Neural progenitor cell (in vitro differentiated cells): Measurements from ENCODE around the gene RCL1. TPM values are rescaled to one million over a fixed set of nuclear protein-coding genes. Genes with fewer than 3 reads are reported as not detected.

Experiments used
- DNase-seq: peaks from one replicate; pipeline ENCODE4 v3.0.0-alpha.2; 2016; ENCODE audit warnings: low spot score
- H2AFZ ChIP-seq: fragments of 200-600 bp; sonication (generic); replicated peaks from 2 replicates; pipeline ENCODE4 v1.6.1; 2016; ENCODE audit warnings: antibody characterized with exemption
- H3F3A ChIP-seq: fragments of 200-600 bp; sonication (generic); 2 replicates; pipeline ENCODE4 v1.6.1; 2016; ENCODE audit warnings: antibody characterized with exemption, low read depth
- H3K27ac ChIP-seq: fragments of 200-600 bp; sonication (generic); 2 replicates; pipeline ENCODE4 v1.5.1; 2016; ENCODE audit warnings: mild to moderate bottlenecking
- H3K27me3 ChIP-seq: fragments of 200-600 bp; sonication (generic); 2 replicates; pipeline ENCODE4 v1.6.1; 2016; ENCODE audit warnings: mild to moderate bottlenecking, moderate library complexity
- H3K36me3 ChIP-seq: fragments of 200-600 bp; sonication (generic); 2 replicates; pipeline ENCODE4 v1.5.1; 2016
- H3K4me1 ChIP-seq: fragments of 200-600 bp; sonication (generic); 2 replicates; pipeline ENCODE4 v1.6.1; 2016; ENCODE audit warnings: mixed run types
- H3K4me2 ChIP-seq: fragments of 200-600 bp; sonication (generic); 2 replicates; pipeline ENCODE4 v1.6.1; 2016
- H3K4me3 ChIP-seq: fragments of 200-600 bp; sonication (generic); 2 replicates; pipeline ENCODE4 v1.5.1; 2016
- H3K79me2 ChIP-seq: fragments of 200-600 bp; sonication (generic); 2 replicates; pipeline ENCODE4 v1.6.1; 2016; ENCODE audit warnings: low read depth
- H3K9ac ChIP-seq: fragments of 200-600 bp; sonication (generic); 2 replicates; pipeline ENCODE4 v1.6.1; 2016
- H3K9me3 ChIP-seq: fragments of 200-600 bp; sonication (generic); 2 replicates; pipeline ENCODE4 v1.5.1; 2016; ENCODE audit warnings: low read depth
- H4K20me1 ChIP-seq: fragments of 200-600 bp; sonication (generic); 2 replicates; pipeline ENCODE4 v1.6.1; 2016; ENCODE audit warnings: low read depth
- H3K27ac Mint-ChIP-seq: 3 replicates; pipeline ENCODE4 v1.8.0; 2021; ENCODE audit warnings: mixed read lengths
- H3K27me3 Mint-ChIP-seq: 2 replicates; pipeline ENCODE4 v1.8.0; 2022; ENCODE audit warnings: low read depth, mild to moderate bottlenecking, inconsistent platforms, moderate library complexity, mixed read lengths; ENCODE audit not compliant: insufficient read depth
- H3K36me3 Mint-ChIP-seq: 3 replicates; pipeline ENCODE4 v1.8.0; 2021; ENCODE audit warnings: mixed read lengths
- H3K4me1 Mint-ChIP-seq: 3 replicates; pipeline ENCODE4 v1.8.0; 2021; ENCODE audit warnings: mixed read lengths
- H3K4me3 Mint-ChIP-seq: 3 replicates; pipeline ENCODE4 v1.8.0; 2021; ENCODE audit warnings: mild to moderate bottlenecking, moderate library complexity, mixed read lengths
- H3K9me3 Mint-ChIP-seq: 3 replicates; pipeline ENCODE4 v1.8.0; 2020; ENCODE audit warnings: mixed read lengths
- EZH2 ChIP-seq: fragments of 200-600 bp; sonication (generic); IDR thresholded peaks from 2 replicates; pipeline ENCODE4 v1.6.1; 2017; ENCODE audit warnings: antibody characterized with exemption, mild to moderate bottlenecking, moderate library complexity
- EZH2phosphoT487 ChIP-seq: fragments of 200-600 bp; sonication (generic); IDR thresholded peaks from 2 replicates; pipeline ENCODE4 v1.6.1; 2017; ENCODE audit warnings: antibody characterized with exemption
- total RNA-seq: library from RNA; depleted of rRNA; stranded (reverse); fragments of >200 nt; gene quantifications from 2 replicates; pipeline ENCODE4 v1.2.3, GENCODE V29; 2015; ENCODE audit warnings: low replicate concordance
- TF ChIP-seq, protein P1 (sequence below): fragments of 200-600 bp; sonication (generic); IDR thresholded peaks from 2 replicates; pipeline ENCODE4 v1.5.1; 2017; ENCODE audit warnings: antibody characterized with exemption, mild to moderate bottlenecking

RCL1 gene
- total RNA-seq, 1 donor from 2014 or later: 17.9 TPM

DNA sequence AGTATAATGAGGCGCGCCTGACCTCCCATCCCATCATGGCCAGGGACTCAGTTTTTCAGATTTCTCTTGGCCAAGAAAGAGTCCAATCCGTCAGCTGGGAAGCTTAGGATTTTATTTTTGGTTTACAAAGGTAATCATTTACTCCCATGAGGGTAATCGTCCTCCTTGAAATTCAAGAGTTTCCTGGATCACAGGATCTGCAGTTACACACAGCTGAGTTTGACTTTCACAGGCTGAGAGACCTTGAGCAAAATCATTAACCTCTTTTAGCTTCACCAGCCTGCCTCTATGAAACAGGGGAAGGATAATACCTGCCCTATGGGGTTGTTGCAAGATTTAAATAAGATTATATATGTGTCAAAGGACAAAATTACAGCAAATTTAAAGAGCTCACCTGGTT lies 36.3 kb upstream of the RCL1 start:
- H3K27ac Mint-ChIP-seq: no peak overlapping the region
- Histone ChIP-seq H3K4me3 (no peak overlapping the region), H3K27me3 (no peaks in the 10 kb centered on the region)

DNA sequence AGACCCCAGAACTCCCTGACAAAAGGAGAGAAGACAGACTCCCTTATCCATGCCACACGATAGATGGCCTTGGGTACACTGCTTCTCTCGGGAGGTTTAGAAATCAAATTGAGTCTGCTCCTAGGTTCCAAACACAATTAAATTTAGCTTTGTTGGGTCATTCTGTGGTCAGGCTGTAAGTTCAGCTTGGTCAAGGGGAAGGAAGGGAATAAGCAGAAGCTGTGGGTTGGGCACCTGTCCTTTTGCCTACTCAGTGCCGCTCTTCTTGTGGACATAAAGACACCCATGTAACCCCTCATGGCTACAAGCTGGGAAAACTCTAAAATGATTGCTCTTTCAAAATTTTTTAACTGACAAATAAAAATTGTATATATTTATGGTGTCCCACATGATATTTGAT lies 32.6 kb upstream of the RCL1 start:
- H4K20me1 ChIP-seq: no peaks in the 10 kb centered on the region
- H3K36me3 ChIP-seq: no peaks in the 10 kb centered on the region
- Mint-ChIP-seq H3K27ac (no peak overlapping the region), H3K4me1 (peaks cover 18% of the 10 kb centered on the region), H3K36me3 (no peaks in the 10 kb centered on the region), H3K4me3 (no peak overlapping the region), H3K9me3 (no peaks in the 10 kb centered on the region), H3K27me3 (peaks cover 2% of the 10 kb centered on the region)
- no peaks in the 10 kb centered on the region for H3K27me3 ChIP-seq
- H3K79me2 ChIP-seq: no peaks in the 10 kb centered on the region
- DNase-seq: no peak
- TF ChIP-seq, protein P1, sequence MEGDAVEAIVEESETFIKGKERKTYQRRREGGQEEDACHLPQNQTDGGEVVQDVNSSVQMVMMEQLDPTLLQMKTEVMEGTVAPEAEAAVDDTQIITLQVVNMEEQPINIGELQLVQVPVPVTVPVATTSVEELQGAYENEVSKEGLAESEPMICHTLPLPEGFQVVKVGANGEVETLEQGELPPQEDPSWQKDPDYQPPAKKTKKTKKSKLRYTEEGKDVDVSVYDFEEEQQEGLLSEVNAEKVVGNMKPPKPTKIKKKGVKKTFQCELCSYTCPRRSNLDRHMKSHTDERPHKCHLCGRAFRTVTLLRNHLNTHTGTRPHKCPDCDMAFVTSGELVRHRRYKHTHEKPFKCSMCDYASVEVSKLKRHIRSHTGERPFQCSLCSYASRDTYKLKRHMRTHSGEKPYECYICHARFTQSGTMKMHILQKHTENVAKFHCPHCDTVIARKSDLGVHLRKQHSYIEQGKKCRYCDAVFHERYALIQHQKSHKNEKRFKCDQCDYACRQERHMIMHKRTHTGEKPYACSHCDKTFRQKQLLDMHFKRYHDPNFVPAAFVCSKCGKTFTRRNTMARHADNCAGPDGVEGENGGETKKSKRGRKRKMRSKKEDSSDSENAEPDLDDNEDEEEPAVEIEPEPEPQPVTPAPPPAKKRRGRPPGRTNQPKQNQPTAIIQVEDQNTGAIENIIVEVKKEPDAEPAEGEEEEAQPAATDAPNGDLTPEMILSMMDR: no peak
- TF ChIP-seq EZH2phosphoT487 (no peak), EZH2 (no peak)
- peaks cover 12% of the 10 kb centered on the region for H3K4me1 ChIP-seq
- H3K4me2 ChIP-seq: no peak overlapping the region
- H3K4me3 ChIP-seq: no peak overlapping the region
- H3K9ac ChIP-seq: no peak overlapping the region
- H3K9me3 ChIP-seq: no peaks in the 10 kb centered on the region
- no peak overlapping the region for H2AFZ ChIP-seq
- no peak overlapping the region for H3K27ac ChIP-seq
- H3F3A ChIP-seq: peaks cover 7% of the 10 kb centered on the region

More for the DNA sequence above, 36.3 kb upstream of the RCL1 start:
- Mint-ChIP-seq H3K4me1 (no peaks in the 10 kb centered on the region), H3K9me3 (no peaks in the 10 kb centered on the region), H3K36me3 (no peaks in the 10 kb centered on the region), H3K4me3 (no peak overlapping the region), H3K27me3 (peaks cover 2% of the 10 kb centered on the region)
- TF ChIP-seq EZH2 (no peak), EZH2phosphoT487 (no peak)
- TF ChIP-seq, protein P1: no peak
- Histone ChIP-seq H3K4me2 (no peak overlapping the region), H3F3A (no peaks in the 10 kb centered on the region), H3K79me2 (no peaks in the 10 kb centered on the region), H3K27ac (no peak overlapping the region), H3K4me1 (no peaks in the 10 kb centered on the region), H4K20me1 (no peaks in the 10 kb centered on the region), H3K36me3 (no peaks in the 10 kb centered on the region), H2AFZ (peak overlapping the region; percentile 20), H3K9me3 (no peaks in the 10 kb centered on the region), H3K9ac (peak overlapping the region; percentile 13)
- no peak for DNase-seq

DNA sequence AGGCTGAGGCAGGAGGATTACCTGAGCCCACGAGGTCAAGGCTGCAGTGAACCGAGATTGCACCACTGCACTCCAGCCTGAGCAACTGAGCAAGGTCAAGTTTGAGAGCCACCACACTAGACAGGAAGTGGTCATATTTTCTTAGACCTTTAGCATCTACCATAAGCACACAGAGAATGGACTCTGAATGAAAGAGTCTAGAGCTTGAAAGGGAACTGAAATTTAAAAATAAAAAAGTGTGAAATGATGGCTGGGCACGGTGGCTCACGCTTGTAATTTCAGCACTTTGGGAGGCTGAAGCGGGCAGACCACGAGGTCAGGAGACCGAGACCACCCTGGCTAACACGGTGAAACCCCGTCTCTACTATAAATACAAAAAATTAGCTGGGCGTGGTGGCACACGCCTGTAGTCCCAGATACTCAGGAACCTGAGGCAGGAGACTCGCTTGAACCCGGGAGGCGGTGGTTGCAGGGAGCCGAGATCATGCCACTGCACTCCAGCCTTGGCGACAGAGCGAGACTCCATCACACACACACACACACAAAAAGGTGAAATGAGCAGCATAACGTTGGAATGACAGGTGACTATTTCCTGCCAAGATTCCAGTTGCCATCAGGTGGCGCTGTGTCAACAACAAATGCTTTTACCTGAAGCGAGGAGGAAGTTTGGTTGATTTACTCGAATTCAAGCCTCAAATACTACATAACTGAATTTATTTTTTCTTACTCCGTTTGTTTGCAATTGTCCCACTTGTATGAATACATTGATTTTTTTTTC lies 30.4 kb upstream of the RCL1 start:
- Histone ChIP-seq H3K36me3 (no peaks in the 10 kb centered on the region), H3K27ac (no peak overlapping the region), H3K79me2 (no peaks in the 10 kb centered on the region), H3F3A (peaks cover 7% of the 10 kb centered on the region), H2AFZ (peak overlapping the region; percentile 73), H3K4me3 (no peak overlapping the region), H3K9me3 (no peaks in the 10 kb centered on the region), H4K20me1 (no peaks in the 10 kb centered on the region), H3K9ac (no peak overlapping the region), H3K4me2 (peak overlapping the region; percentile 56), H3K4me1 (peaks cover 12% of the 10 kb centered on the region), H3K27me3 (no peaks in the 10 kb centered on the region)
- Mint-ChIP-seq H3K9me3 (no peaks in the 10 kb centered on the region), H3K27ac (peak overlapping the region; percentile 1), H3K4me1 (peaks cover 18% of the 10 kb centered on the region), H3K4me3 (peak overlapping the region; percentile 67), H3K36me3 (no peaks in the 10 kb centered on the region), H3K27me3 (peaks cover 2% of the 10 kb centered on the region)
- TF ChIP-seq EZH2phosphoT487 (no peak), EZH2 (no peak)
- TF ChIP-seq, protein P1: peak; percentile 96
- DNase-seq: peak; percentile 81
